Measurements from ENCODE around the gene RNU6-1.

RNU6-1 gene

DNA sequence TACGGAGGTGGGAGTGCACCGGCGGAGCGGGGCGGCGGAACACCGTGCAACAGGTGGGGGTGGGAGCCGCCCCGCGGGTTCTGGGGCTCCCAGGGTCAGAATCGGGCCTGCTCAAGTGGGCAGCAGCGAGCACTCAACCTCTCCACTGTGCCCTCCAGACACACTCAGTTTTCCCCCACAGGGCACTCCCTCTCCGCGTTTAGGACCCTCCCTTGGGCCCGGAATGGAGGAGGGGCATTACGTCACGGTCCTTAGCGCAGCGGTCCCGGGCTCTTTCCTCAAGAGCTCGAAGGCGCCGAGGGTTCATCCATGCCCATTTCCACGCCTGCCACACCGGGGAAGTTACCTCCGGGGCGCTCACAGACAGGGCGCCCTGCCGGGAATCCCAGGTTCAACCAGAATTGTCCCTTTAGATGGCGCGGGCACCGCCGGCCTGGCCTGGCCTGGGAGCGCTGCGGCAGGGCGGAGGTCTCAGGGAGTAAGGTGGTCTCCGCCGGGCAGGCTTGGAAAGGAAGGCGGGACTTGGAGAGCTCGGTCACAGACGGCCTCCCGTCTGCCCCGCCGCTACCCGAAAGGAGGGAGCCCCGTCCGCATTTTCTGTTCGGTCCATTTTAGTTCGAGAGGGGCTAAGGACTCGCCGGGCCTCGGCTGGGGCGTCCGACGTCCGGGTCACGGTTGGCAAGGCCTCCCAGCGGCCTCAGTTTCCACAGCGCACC lies 5.1 kb downstream of the RNU6-1 start:
- no peak for DNase-seq (ENCODE audit: low read depth in 2 of 3, low spot score in 1 of 3)

DNA sequence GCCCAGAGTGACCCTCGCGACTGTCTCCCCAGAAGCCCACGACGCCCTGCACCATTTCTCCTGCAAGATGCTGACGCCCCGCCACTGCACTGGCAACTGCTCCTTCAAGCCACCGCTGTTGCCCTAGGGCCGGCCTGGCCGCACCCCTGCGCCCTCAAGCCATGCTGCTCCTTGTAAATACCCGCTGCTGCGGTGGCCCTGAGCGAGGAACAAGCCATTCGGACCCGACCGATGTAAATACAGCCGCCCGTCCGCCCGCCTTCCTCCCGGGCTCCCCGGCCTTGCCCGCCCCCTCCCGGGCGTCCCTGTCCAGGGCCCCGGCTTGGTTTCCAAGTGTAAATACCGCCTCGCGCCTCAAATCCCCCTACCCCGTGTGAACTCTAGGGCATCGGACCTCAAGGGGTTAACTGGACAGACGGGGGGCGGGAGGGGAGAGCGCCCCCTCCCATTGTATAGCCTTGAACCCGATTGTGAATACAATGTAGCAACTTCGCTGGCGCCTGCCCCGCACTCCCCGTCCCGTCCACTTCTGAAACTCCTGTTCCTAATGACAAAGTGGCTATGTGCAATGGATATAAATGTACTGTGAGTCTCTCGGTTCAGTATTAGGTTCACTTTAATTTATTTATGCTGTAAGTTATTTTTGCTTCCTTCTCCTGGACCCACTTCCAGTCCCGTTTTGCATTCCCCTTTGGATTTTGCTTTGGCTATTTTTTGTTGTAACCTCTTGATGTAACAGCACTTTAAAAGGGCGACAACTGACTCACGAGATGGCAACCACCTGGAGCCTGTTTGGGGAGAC lies 5.9 kb downstream of the RNU6-1 start:
- no peak for DNase-seq (ENCODE audit: low read depth in 2 of 3, low spot score in 1 of 3)

DNA sequence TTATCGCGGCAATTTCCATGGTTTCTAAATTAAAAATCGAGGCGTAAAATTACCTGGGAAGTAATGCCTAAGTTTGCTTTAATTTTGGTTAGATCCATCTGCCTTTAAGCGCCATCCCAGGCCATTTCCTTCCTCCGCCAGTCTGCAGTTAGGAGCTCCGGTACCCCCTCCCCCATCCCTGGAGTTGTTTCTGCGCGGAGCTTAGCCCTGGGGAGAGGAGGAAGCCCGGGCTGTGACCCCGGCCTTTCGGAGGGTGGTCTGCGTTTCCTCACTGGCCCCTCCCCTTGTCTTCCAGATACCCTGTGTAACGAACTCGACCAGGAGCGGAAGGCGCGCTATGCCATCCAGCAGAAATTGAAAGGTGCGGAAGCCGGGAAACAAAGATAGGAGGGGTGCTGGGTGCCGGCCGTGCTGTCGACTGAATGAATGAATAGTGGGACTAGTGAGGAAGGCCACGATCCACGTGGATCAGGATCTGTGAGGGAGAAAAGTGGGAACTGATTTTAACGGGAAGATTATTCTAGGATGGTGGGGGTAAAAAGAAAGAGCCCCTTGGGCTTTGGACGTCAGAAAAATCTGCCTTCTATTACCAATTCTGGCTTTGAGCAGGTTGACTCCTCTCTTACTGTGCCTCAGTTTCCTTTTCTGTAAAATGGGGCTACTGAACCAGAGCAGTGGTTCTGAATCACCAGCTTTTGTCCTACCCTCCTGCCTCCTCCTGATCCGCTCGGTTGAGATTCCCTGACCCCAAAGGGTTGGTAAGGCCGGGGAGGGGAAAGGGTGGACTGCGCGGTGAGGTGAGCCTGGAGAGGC lies 6.7 kb downstream of the RNU6-1 start:
- no peak for DNase-seq (ENCODE audit: low read depth in 2 of 3, low spot score in 1 of 3)

GRCh38 chr15:67832031-67832551 lies 7.8 kb downstream of the RNU6-1 start:
- no peak for DNase-seq (ENCODE audit: low read depth in 2 of 3, low spot score in 1 of 3)

GRCh38 chr15:67831363-67831762 lies 8.5 kb downstream of the RNU6-1 start:
- DNase-seq (ENCODE audit: low read depth in 2 of 3, low spot score in 1 of 3) = no peak

- no peak for DNase-seq (ENCODE audit: low read depth in 2 of 3, low spot score in 1 of 3)
Observed at GRCh38 chr15:67829647-67830504, 10.0 kb downstream of the RNU6-1 start.

DNA sequence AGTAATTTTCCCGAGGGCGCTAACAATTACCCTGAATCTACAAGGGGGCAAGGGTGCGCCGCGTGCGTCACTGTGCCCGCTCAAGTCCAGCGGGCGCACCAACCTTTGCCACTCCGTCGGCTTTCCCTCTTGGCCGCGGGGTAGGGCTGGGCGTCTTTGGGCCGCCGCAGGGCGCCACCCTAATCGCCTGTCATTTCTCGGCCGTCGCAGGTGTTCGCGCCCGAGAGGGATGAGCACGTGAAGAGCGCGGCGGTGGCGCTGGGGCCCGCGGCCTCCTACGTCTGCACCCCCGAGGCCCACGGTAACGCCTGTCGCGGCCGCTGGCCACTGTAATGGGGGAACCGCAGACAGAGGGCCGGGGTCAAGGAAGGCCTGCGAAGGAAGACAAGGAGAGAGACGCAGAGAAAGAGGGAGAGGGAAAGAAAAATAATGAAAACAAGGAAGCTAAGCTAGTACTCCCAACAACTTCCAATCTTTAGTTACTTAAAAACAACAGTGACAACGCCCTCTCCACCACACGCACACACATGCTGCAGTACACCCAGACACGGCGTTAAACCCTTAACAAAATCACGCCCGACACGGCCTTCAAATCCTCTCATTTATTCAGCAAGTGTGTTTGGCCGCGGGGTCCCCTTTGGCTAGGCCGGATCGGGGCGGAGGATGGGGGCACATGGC lies 10.7 kb downstream of the RNU6-1 start:
- DNase-seq (ENCODE audit: low read depth in 2 of 3, low spot score in 1 of 3) = no peak

GRCh38 chr15:67828278-67828968 lies 11.4 kb downstream of the RNU6-1 start:
- no peak for DNase-seq (ENCODE audit: low read depth in 2 of 3, low spot score in 1 of 3)

DNA sequence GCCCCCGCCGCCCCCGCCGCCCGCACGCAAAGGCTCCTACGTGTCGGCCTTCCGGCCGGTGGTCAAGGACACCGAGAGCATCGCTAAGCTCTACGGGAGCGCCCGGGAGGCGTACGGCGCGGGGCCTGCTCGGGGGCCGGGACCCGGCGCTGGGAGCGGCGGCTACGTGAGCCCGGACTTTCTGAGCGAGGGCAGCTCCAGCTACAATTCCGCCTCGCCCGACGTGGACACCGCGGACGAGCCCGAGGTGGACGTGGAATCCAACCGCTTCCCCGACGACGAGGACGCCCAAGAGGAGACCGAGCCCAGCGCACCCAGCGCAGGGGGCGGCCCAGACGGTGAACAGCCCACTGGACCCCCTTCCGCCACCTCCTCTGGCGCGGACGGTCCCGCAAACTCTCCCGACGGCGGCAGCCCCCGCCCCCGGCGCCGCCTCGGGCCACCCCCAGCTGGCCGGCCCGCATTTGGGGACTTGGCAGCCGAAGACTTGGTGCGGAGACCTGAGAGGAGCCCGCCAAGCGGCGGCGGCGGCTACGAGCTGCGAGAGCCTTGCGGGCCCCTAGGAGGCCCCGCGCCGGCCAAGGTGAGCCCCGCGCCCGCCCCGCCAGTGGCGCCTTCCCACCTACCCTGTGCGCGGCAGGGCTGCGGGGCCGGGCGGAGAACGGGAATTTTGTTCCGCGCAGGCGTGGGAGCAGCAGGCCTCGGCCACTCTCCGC lies 12.1 kb downstream of the RNU6-1 start:
- no peak for DNase-seq (ENCODE audit: low read depth in 2 of 3, low spot score in 1 of 3)

- no peak for DNase-seq (ENCODE audit: low read depth in 2 of 3, low spot score in 1 of 3)
Observed at GRCh38 chr15:67826717-67827561, 12.9 kb downstream of the RNU6-1 start.

- DNase-seq (ENCODE audit: low read depth in 2 of 3, low spot score in 1 of 3) = no peak
Observed at GRCh38 chr15:67825881-67826716, 13.7 kb downstream of the RNU6-1 start.

- no peak for DNase-seq (ENCODE audit: low read depth in 2 of 3, low spot score in 1 of 3)
Observed at GRCh38 chr15:67824976-67825880, 14.6 kb downstream of the RNU6-1 start, which contains the start of gene SKOR1. SKOR1 (plus strand) TSS chr15:67825509; CDS start chr15:67825603, 94 bp downstream.

DNA sequence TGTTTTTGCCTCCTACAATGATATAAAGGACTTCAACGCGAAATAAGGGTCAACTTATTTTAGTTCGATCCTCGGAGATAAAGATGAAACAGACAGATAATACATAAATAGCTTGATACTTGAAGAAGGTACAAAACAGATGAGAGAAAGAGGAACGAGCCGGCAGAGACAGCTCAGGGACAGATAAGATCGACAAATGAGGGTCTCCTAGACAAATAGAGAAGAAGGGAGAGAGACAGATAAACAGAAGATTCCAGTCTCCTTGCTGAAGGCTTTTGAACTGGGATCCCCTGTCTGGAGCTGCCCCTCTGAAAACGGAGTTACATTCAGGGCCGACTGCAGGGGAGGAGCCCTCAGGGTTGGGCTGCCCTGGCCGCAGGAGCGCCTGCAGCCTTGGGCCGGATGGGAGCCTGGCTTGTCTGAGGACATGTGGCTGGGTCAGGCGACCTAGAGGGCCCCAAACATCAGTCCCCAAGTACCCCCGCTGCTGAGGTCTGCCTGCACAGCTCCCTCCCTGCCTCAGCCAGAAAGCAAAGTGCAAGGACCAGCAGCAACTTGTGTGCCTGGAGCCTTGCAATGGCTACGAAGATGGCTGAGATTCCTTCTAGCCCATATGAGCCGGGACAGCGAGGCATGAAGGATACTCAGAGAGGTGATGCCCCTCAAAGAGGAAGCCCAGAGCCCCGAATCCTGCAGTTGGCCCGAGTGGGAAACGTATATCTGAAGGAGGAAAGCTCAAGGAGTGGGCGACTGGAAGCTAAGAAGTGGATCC lies 15.5 kb downstream of the RNU6-1 start:
- no peak for DNase-seq (ENCODE audit: low read depth in 2 of 3, low spot score in 1 of 3)

GRCh38 chr15:67823314-67824196 lies 16.3 kb downstream of the RNU6-1 start:
- DNase-seq (ENCODE audit: low read depth in 2 of 3, low spot score in 1 of 3) = no peak
